Measurements from ENCODE around the gene MYL10. TPM values are rescaled to one million over a fixed set of nuclear protein-coding genes. Genes with fewer than 3 reads are reported as not detected.

The MYL10 gene
- polyA plus RNA-seq, 2 of the 4 experiments (the other 2 are of a cell fraction) = not detected

DNA sequence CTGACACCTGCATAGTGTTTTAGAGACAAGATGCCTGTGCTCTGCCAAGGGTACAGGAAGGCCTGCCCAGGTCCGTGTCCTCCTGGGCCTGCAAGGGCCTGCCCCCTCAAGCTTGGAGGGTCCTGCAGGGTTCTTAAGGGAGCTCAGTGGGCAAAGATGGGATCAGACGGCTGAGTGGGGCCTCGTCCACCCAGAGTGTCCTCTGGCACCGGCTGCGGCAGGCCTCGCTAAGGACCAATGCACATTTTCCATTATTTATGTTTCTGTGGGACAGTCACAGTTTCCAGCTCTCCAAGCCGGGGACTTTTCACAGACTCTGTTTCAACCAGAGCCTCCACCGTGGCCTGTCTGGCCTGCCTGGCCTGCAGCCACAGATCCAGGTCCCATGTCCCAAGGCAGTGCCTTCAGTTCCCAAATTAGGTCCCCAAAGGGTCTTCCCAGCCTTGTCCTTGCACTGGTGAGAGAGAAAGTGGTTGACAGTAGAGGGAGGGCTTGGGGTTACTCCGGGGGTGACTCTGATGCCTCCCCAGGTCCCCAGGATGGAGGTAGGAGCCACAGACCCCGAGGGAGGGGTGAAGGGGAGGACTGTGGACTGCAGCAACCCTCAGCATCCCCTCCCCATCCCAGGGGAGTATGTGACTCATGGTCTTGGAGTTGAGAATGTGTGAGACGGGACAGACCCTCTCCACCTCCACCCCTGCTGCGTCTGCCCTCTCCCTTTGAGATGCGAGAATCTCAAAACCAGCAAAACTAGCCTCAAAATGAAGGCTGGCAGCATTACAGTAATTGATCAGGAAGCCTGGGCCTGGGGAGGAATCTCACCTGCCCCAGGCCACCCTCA lies 14.8 kb downstream of the MYL10 start:
- H3K4me2 ChIP-seq = no peak overlapping the region
- TF ChIP-seq RCOR1 (IDR thresholded peaks at IDR 0.05; ENCODE audit: low read depth, low read length) (no peak), GATA3 (IDR thresholded peaks at IDR 0.05; ENCODE audit: borderline replicate concordance) (no peak), RNF2 (IDR thresholded peaks at IDR 0.05; ENCODE audit: borderline replicate concordance, low read depth) (no peak), RFX5 (IDR thresholded peaks at IDR 0.05) (no peak)
- H3K9me3 ChIP-seq = no peaks in the 10 kb centered on the region
- ATAC-seq (no peak; a peak in 1 of 6 replicates), FAIRE-seq (no peak), DNase-seq (ENCODE audit: low read depth in 1 of 2, low spot score in 1 of 2) (no peak)
- ChIA-PET POLR2A (no interaction called here), CTCF (interaction anchor here (1.5 to 5.6 kb wide), 2 partner anchors 11 to 14 kb away, joined by 5 to 37 read pairs; no protein-coding TSS in a partner anchor)
- H3K4me3 ChIP-seq = no peak overlapping the region
- H3K27ac ChIP-seq = peak overlapping the region in 1 of 2 experiments; percentile 31; a peak in 2 of 6 replicates
- 0 out of 3 replicates have a peak, but pooled peaks cover 5% of the 10 kb centered on the region for H3K4me1 ChIP-seq
- WGBS (ENCODE audit: missing lambda C conversion rate) = 70% methylated on average over 11 of the region's 13 CpGs

DNA sequence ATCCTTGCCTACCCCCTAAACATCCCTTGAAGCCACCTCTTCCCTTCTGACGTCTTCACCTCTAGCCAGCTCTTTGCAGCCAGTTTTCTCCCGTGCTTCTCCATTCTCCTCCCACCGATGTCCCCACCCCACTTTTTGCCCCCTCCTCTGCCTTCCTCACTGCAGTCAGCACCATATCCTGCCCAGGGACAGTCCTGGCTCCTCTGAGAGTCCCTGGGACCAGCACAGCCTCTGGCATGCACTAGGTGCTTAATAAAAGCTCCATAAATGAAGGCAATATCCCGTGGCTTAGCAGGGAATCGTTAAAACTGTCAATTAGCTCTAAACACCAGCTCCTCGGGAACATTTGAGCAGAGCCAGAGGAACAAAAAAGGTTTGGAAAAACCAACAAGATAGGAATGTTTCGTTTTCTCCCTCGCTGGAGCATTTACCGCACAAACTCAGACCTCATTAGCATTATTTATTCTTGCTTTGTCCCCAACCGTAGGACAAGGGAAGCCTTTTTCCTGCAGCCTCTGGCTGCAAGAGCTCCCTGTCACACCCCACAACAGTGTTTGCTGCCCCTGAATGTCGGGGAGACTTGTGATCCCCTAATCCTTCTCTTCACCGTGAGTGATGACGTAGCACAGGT lies 16.1 kb downstream of the MYL10 start:
- Histone ChIP-seq H3K9me3 (no peaks in the 10 kb centered on the region), H3K4me1 (0 out of 3 replicates have a peak, but pooled peaks cover 5% of the 10 kb centered on the region), H3K4me2 (no peak overlapping the region), H3K27ac (no peak overlapping the region), H3K4me3 (no peak overlapping the region)
- CTCF ChIA-PET = interaction anchor here (0.6 to 5.6 kb wide), 5 partner anchors 10 to 660 kb away, joined by 3 to 37 read pairs (median 4); no protein-coding TSS in a partner anchor
- TF ChIP-seq, protein P1, sequence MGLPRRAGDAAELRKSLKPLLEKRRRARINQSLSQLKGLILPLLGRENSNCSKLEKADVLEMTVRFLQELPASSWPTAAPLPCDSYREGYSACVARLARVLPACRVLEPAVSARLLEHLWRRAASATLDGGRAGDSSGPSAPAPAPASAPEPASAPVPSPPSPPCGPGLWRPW (IDR thresholded peaks at IDR 0.05) = no peak
- TF ChIP-seq GATA3 (IDR thresholded peaks at IDR 0.05; ENCODE audit: borderline replicate concordance) (no peak), FOSB (CRISPR knock-in tag; IDR thresholded peaks at IDR 0.05) (no peak), PHF8 (IDR thresholded peaks at IDR 0.05; ENCODE audit: borderline replicate concordance, low read depth) (no peak), TP53 (CRISPR knock-in tag; IDR thresholded peaks at IDR 0.05) (no peak), RCOR1 (IDR thresholded peaks at IDR 0.05; ENCODE audit: low read depth, low read length) (no peak), ZSCAN20 (CRISPR knock-in tag; IDR thresholded peaks at IDR 0.05) (no peak), RARB (CRISPR knock-in tag; IDR thresholded peaks at IDR 0.05) (no peak), CBX2 (IDR thresholded peaks at IDR 0.05; ENCODE audit: borderline replicate concordance, low read depth) (no peak), HEYL (CRISPR knock-in tag; IDR thresholded peaks at IDR 0.05) (no peak), ZNF302 (CRISPR knock-in tag; IDR thresholded peaks at IDR 0.05) (no peak)
- TF ChIP-seq, protein P2, sequence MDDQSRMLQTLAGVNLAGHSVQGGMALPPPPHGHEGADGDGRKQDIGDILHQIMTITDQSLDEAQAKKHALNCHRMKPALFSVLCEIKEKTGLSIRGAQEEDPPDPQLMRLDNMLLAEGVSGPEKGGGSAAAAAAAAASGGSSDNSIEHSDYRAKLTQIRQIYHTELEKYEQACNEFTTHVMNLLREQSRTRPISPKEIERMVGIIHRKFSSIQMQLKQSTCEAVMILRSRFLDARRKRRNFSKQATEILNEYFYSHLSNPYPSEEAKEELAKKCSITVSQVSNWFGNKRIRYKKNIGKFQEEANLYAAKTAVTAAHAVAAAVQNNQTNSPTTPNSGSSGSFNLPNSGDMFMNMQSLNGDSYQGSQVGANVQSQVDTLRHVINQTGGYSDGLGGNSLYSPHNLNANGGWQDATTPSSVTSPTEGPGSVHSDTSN (IDR thresholded peaks at IDR 0.05) = no peak
- TF ChIP-seq, protein P3, sequence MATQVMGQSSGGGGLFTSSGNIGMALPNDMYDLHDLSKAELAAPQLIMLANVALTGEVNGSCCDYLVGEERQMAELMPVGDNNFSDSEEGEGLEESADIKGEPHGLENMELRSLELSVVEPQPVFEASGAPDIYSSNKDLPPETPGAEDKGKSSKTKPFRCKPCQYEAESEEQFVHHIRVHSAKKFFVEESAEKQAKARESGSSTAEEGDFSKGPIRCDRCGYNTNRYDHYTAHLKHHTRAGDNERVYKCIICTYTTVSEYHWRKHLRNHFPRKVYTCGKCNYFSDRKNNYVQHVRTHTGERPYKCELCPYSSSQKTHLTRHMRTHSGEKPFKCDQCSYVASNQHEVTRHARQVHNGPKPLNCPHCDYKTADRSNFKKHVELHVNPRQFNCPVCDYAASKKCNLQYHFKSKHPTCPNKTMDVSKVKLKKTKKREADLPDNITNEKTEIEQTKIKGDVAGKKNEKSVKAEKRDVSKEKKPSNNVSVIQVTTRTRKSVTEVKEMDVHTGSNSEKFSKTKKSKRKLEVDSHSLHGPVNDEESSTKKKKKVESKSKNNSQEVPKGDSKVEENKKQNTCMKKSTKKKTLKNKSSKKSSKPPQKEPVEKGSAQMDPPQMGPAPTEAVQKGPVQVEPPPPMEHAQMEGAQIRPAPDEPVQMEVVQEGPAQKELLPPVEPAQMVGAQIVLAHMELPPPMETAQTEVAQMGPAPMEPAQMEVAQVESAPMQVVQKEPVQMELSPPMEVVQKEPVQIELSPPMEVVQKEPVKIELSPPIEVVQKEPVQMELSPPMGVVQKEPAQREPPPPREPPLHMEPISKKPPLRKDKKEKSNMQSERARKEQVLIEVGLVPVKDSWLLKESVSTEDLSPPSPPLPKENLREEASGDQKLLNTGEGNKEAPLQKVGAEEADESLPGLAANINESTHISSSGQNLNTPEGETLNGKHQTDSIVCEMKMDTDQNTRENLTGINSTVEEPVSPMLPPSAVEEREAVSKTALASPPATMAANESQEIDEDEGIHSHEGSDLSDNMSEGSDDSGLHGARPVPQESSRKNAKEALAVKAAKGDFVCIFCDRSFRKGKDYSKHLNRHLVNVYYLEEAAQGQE (IDR thresholded peaks at IDR 0.05) = no peak
- TF ChIP-seq, protein P4, sequence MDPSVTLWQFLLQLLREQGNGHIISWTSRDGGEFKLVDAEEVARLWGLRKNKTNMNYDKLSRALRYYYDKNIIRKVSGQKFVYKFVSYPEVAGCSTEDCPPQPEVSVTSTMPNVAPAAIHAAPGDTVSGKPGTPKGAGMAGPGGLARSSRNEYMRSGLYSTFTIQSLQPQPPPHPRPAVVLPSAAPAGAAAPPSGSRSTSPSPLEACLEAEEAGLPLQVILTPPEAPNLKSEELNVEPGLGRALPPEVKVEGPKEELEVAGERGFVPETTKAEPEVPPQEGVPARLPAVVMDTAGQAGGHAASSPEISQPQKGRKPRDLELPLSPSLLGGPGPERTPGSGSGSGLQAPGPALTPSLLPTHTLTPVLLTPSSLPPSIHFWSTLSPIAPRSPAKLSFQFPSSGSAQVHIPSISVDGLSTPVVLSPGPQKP (IDR thresholded peaks at IDR 0.05; ENCODE audit: low read depth, low read length) = no peak
- DNase-seq (ENCODE audit: low read depth in 1 of 2, low spot score in 1 of 2) = no peak
- FAIRE-seq = no peak
- ATAC-seq = no peak
- WGBS (ENCODE audit: missing lambda C conversion rate) = 58% methylated on average over 13 of the region's 13 CpGs
- POLR2A ChIA-PET = no interaction called here

Measured in A549 (cell line).